A549 treated with Hydrocortisone at 1 μM for 4 hours (cell line): ENCODE results near the gene U2AF1. TPM values are rescaled to one million over a fixed set of nuclear protein-coding genes. Genes with fewer than 3 reads are reported as not detected.

Experiments used
- total RNA-seq: library from RNA; stranded (reverse); fragments of 200-300 nt; extraction: Qiagen RNA extraction; gene quantifications from 5 replicates; pipeline ENCODE4 v1.2.3, GENCODE V29; 2022

Gene U2AF1
- total RNA-seq: 54.9 to 77.3 TPM (median 63.8 TPM) in 5 replicates

GRCh38 chr21:43106965-43107793 lies at the start of gene U2AF1:
Gene U2AF1, minus strand, starts transcription at chr21:43107570. Its CDS starts 76 bp downstream, at chr21:43107494.

GRCh38 chr21:43075170-43076022 lies 32.0 kb downstream of the U2AF1 start, which contains the start of gene CBS:
Gene CBS, minus strand, starts transcription at chr21:43075835. Its CDS starts 3,642 bp downstream, at chr21:43072193.

Other genes starting within 250 kb of the U2AF1 start
- 26.2 to 31.1 TPM (median 27.7 TPM) in 5 replicates for gene WDR4, start 228.0 kb downstream of the U2AF1 start, total RNA-seq
- 19.7 to 21.0 TPM (median 20.3 TPM) in 5 replicates for gene NDUFV3, start 214.3 kb downstream of the U2AF1 start, total RNA-seq
- not detected in 5 replicates for gene ERVH48-1, start 181.9 kb downstream of the U2AF1 start, total RNA-seq
- 4.6 to 6.4 TPM (median 5.9 TPM) in 5 replicates for gene PKNOX1, start 133.0 kb downstream of the U2AF1 start, total RNA-seq
- 11.2 to 13.0 TPM (median 12.1 TPM) in 5 replicates for gene CBS, start 31.7 kb downstream of the U2AF1 start, total RNA-seq
- not detected in 5 replicates for gene CRYAA, start 61.4 kb upstream of the U2AF1 start, total RNA-seq